Colonic mucosa (tissue), 4 donors: Measurements from ENCODE around the gene SUGCT. TPM values are rescaled to one million over a fixed set of nuclear protein-coding genes. Genes with fewer than 3 reads are reported as not detected.

Experiments used
- DNase-seq: peaks from one replicate; pipeline ENCODE4 v3.0.0-alpha.2; 2020
- H3K27ac ChIP-seq: fragments of 200-600 bp; one replicate; pipeline ENCODE4 v1.8.0; 2021
- H3K27me3 ChIP-seq: fragments of 200-600 bp; one replicate; pipeline ENCODE4 v1.8.0; 2021
- H3K36me3 ChIP-seq: fragments of 200-600 bp; one replicate; pipeline ENCODE4 v1.8.0; 2021
- H3K4me1 ChIP-seq: fragments of 200-600 bp; one replicate; pipeline ENCODE4 v1.8.0; 2021; ENCODE audit warnings: mild to moderate bottlenecking
- H3K4me3 ChIP-seq: fragments of 200-600 bp; one replicate; pipeline ENCODE4 v1.8.0; 2021
- H3K9ac ChIP-seq, 2 donors: one replicate each; pipeline ENCODE4 v1.7.0; 2013; ENCODE audit warnings: control low read depth in 2 of 2, low read depth in 2 of 2, low read length in 2 of 2
- H3K9me3 ChIP-seq: fragments of 200-600 bp; one replicate; pipeline ENCODE4 v1.8.0; 2021
- CTCF ChIP-seq: fragments of 200-600 bp; IDR thresholded peaks from one replicate; pipeline ENCODE4 v1.8.0; 2022; ENCODE audit warnings: antibody characterized with exemption, mild to moderate bottlenecking
- intact Hi-C: fragments of 100-400 bp; cut with DNase I; formaldehyde crosslinking; loops from one replicate; pipeline ENCODE4 v1.14.1; 2022
- total RNA-seq, 2 donors: library from RNA; stranded (reverse); fragmentation: NEBNext Ultra II Directional in 1 of 2; extraction: Animal tissue kit (Norgen Biotek cat#: 25700) in 1 of 2; gene quantifications; one replicate each; pipeline ENCODE4 v1.2.1, GENCODE V29; 2021
- donor health status: healthy.
- donor health status: DM: no; HTN: no; CAD: no.
- donor health status: DM: no; HTN: no; CAD: no.

Gene SUGCT
- total RNA-seq, 2 donors from 2014 or later: 3.6 to 15.1 TPM

- TF ChIP-seq CTCF: no peak
- intact Hi-C loops: no loop called here
- no peak overlapping the region for H3K9ac ChIP-seq
Measured at GRCh38 chr7:40097728-40098127, 37.1 kb upstream of the SUGCT start.

GRCh38 chr7:40098810-40099209 lies 36.0 kb upstream of the SUGCT start:
- no peaks in the 10 kb centered on the region for H3K36me3 ChIP-seq
- H3K4me1 ChIP-seq: no peaks in the 10 kb centered on the region
- H3K27me3 ChIP-seq: no peaks in the 10 kb centered on the region
- no peak overlapping the region for H3K4me3 ChIP-seq
- DNase-seq: no peak
- intact Hi-C loops: no loop called here
- no peak overlapping the region for H3K27ac ChIP-seq
- no peak overlapping the region for H3K9ac ChIP-seq
- no peaks in the 10 kb centered on the region for H3K9me3 ChIP-seq
- TF ChIP-seq CTCF: no peak

More at GRCh38 chr7:40097728-40098127, 37.1 kb upstream of the SUGCT start:
- Histone ChIP-seq H3K36me3 (no peaks in the 10 kb centered on the region), H3K27ac (no peak overlapping the region), H3K4me3 (no peak overlapping the region), H3K9me3 (no peaks in the 10 kb centered on the region), H3K4me1 (no peaks in the 10 kb centered on the region), H3K27me3 (no peaks in the 10 kb centered on the region)
- DNase-seq: no peak

- no peak for TF ChIP-seq CTCF
- Histone ChIP-seq H3K9me3 (no peaks in the 10 kb centered on the region), H3K4me1 (no peaks in the 10 kb centered on the region), H3K4me3 (no peak overlapping the region), H3K27ac (no peak overlapping the region), H3K27me3 (no peaks in the 10 kb centered on the region), H3K9ac (no peak overlapping the region), H3K36me3 (no peaks in the 10 kb centered on the region)
- intact Hi-C loops: no loop called here
- DNase-seq: no peak
Measured at GRCh38 chr7:40099837-40100236, 35.0 kb upstream of the SUGCT start.

GRCh38 chr7:40101201-40101600 lies 33.6 kb upstream of the SUGCT start:
- H3K9ac ChIP-seq: no peak overlapping the region
- no peaks in the 10 kb centered on the region for H3K4me1 ChIP-seq
- H3K36me3 ChIP-seq: no peaks in the 10 kb centered on the region
- no peak for DNase-seq
- intact Hi-C loops: no loop called here
- no peak for TF ChIP-seq CTCF
- H3K4me3 ChIP-seq: no peak overlapping the region
- H3K9me3 ChIP-seq: no peaks in the 10 kb centered on the region
- no peaks in the 10 kb centered on the region for H3K27me3 ChIP-seq
- no peak overlapping the region for H3K27ac ChIP-seq

- no peaks in the 10 kb centered on the region for H3K36me3 ChIP-seq
Measured at GRCh38 chr7:40102897-40103296, 31.9 kb upstream of the SUGCT start.

More at GRCh38 chr7:40102897-40103296, 31.9 kb upstream of the SUGCT start:
- H3K4me1 ChIP-seq: no peaks in the 10 kb centered on the region
- H3K27me3 ChIP-seq: no peaks in the 10 kb centered on the region
- no peak for DNase-seq
- no peak overlapping the region for H3K9ac ChIP-seq
- no peak overlapping the region for H3K4me3 ChIP-seq
- no peaks in the 10 kb centered on the region for H3K9me3 ChIP-seq
- TF ChIP-seq CTCF: no peak
- intact Hi-C loops: no loop called here
- H3K27ac ChIP-seq: no peak overlapping the region
